Measurements from ENCODE around the gene ZNF267.
"Not testable (repeated sequence)": the region's sequence is repeated elsewhere in the genome, so short reads cannot be mapped to it uniquely, and the experiment has no call there.

The ZNF267 gene

GRCh38 chr16:31873556-31874365, at the start of gene ZNF267:
TSS of gene ZNF267 (plus strand) at chr16:31873807. CDS start at chr16:31873967, 160 bp downstream.
- DNase-seq (ENCODE audit: low read depth in 1 of 2, low spot score in 1 of 2), result peak; percentile 84 to 92

- no peak for DNase-seq (ENCODE audit: low read depth in 1 of 2, low spot score in 1 of 2)
These were observed 40.6 kb upstream of the ZNF267 start for GRCh38 chr16:31833047-31833446.

- DNase-seq (ENCODE audit: low read depth in 1 of 2, low spot score in 1 of 2), result not testable (repeated sequence)
These were observed 37.2 kb upstream of the ZNF267 start for GRCh38 chr16:31836396-31836795.

- DNase-seq (ENCODE audit: low read depth in 1 of 2, low spot score in 1 of 2), result no peak
These were observed 30.7 kb upstream of the ZNF267 start for GRCh38 chr16:31842864-31843263.

GRCh38 chr16:31848572-31848971, 25.0 kb upstream of the ZNF267 start:
- DNase-seq (ENCODE audit: low read depth in 1 of 2, low spot score in 1 of 2), result not testable (repeated sequence)

GRCh38 chr16:31853291-31853690, 20.3 kb upstream of the ZNF267 start:
- no peak for DNase-seq (ENCODE audit: low read depth in 1 of 2, low spot score in 1 of 2)

GRCh38 chr16:31860508-31860907, 13.1 kb upstream of the ZNF267 start:
- DNase-seq (ENCODE audit: low read depth in 1 of 2, low spot score in 1 of 2), result no peak

- DNase-seq (ENCODE audit: low read depth in 1 of 2, low spot score in 1 of 2), result no peak
These were observed 12.2 kb upstream of the ZNF267 start for GRCh38 chr16:31861455-31861854.

- no peak for DNase-seq (ENCODE audit: low read depth in 1 of 2, low spot score in 1 of 2)
These were observed 10.8 kb upstream of the ZNF267 start for GRCh38 chr16:31862761-31863160.

GRCh38 chr16:31868164-31868563, 5.4 kb upstream of the ZNF267 start:
- no peak for DNase-seq (ENCODE audit: low read depth in 1 of 2, low spot score in 1 of 2)

- DNase-seq (ENCODE audit: low read depth in 1 of 2, low spot score in 1 of 2), result peak; percentile 59 to 61
These were observed 4.9 kb upstream of the ZNF267 start for GRCh38 chr16:31868691-31869167.

- DNase-seq (ENCODE audit: low read depth in 1 of 2, low spot score in 1 of 2), result peak in 1 of 2 donors; percentile 57
These were observed 4.0 kb upstream of the ZNF267 start for GRCh38 chr16:31869511-31870201.

- no peak for DNase-seq (ENCODE audit: low read depth in 1 of 2, low spot score in 1 of 2)
These were observed 2.8 kb upstream of the ZNF267 start for GRCh38 chr16:31870809-31871208.

- no peak for DNase-seq (ENCODE audit: low read depth in 1 of 2, low spot score in 1 of 2)
These were observed 2.1 kb upstream of the ZNF267 start for GRCh38 chr16:31871510-31871909.

- DNase-seq (ENCODE audit: low read depth in 1 of 2, low spot score in 1 of 2), result no peak
These were observed 1.4 kb upstream of the ZNF267 start for GRCh38 chr16:31872201-31872600.

- DNase-seq (ENCODE audit: low read depth in 1 of 2, low spot score in 1 of 2), result no peak
These were observed 932 bp downstream of the ZNF267 start for GRCh38 chr16:31874366-31875111.

- no peak for DNase-seq (ENCODE audit: low read depth in 1 of 2, low spot score in 1 of 2)
These were observed 1.7 kb downstream of the ZNF267 start for GRCh38 chr16:31875112-31875803.

GRCh38 chr16:31875928-31876547, 2.4 kb downstream of the ZNF267 start:
- DNase-seq (ENCODE audit: low read depth in 1 of 2, low spot score in 1 of 2), result no peak

- DNase-seq (ENCODE audit: low read depth in 1 of 2, low spot score in 1 of 2), result no peak
These were observed 3.6 kb downstream of the ZNF267 start for GRCh38 chr16:31876951-31877828.
